ENCODE results near the gene NTSR2. TPM values are rescaled to one million over a fixed set of nuclear protein-coding genes. Genes with fewer than 3 reads are reported as not detected.

NTSR2 gene
- total RNA-seq, 6 experiments from 2014 or later, result not detected

GRCh38 chr2:11615209-11615608 is 54.8 kb downstream of the NTSR2 start:
- Histone ChIP-seq H3K4me1 (no peaks in the 10 kb centered on the region), H3K27me3 (no peaks in the 10 kb centered on the region), H3K9me3 (no peaks in the 10 kb centered on the region), H3K4me3 (no peak overlapping the region), H3K27ac (no peak overlapping the region), H3K36me3 (no peaks in the 10 kb centered on the region)
- intact Hi-C loops (cut with DNase I), result no loop called here
- TF ChIP-seq, protein P1, sequence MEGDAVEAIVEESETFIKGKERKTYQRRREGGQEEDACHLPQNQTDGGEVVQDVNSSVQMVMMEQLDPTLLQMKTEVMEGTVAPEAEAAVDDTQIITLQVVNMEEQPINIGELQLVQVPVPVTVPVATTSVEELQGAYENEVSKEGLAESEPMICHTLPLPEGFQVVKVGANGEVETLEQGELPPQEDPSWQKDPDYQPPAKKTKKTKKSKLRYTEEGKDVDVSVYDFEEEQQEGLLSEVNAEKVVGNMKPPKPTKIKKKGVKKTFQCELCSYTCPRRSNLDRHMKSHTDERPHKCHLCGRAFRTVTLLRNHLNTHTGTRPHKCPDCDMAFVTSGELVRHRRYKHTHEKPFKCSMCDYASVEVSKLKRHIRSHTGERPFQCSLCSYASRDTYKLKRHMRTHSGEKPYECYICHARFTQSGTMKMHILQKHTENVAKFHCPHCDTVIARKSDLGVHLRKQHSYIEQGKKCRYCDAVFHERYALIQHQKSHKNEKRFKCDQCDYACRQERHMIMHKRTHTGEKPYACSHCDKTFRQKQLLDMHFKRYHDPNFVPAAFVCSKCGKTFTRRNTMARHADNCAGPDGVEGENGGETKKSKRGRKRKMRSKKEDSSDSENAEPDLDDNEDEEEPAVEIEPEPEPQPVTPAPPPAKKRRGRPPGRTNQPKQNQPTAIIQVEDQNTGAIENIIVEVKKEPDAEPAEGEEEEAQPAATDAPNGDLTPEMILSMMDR (IDR thresholded peaks at IDR 0.05), result no peak
- TF ChIP-seq POLR2A (IDR thresholded peaks at IDR 0.05), result no peak
- no peak for ATAC-seq
- WGBS (ENCODE audit: insufficient coverage, low coverage, low lambda C conversion rate, missing lambda C conversion rate), result 79% methylated on average over 3 of the region's 3 CpGs
- DNase-seq, result no peak

- no peaks in the 10 kb centered on the region for H3K36me3 ChIP-seq
- H3K4me1 ChIP-seq, result no peaks in the 10 kb centered on the region
- no peak for TF ChIP-seq POLR2A (IDR thresholded peaks at IDR 0.05)
- TF ChIP-seq, protein P1 (IDR thresholded peaks at IDR 0.05), result no peak
- intact Hi-C loops (cut with DNase I), result no loop called here
- no peak for ATAC-seq
- no peak overlapping the region for H3K27ac ChIP-seq
- DNase-seq, result no peak
- no peaks in the 10 kb centered on the region for H3K27me3 ChIP-seq
- H3K4me3 ChIP-seq, result no peak overlapping the region
- WGBS (ENCODE audit: insufficient coverage, low coverage, low lambda C conversion rate, missing lambda C conversion rate), result 80% methylated on average over 5 of the region's 5 CpGs
- H3K9me3 ChIP-seq, result no peaks in the 10 kb centered on the region
These were observed 56.7 kb downstream of the NTSR2 start for GRCh38 chr2:11613297-11613696.

DNA sequence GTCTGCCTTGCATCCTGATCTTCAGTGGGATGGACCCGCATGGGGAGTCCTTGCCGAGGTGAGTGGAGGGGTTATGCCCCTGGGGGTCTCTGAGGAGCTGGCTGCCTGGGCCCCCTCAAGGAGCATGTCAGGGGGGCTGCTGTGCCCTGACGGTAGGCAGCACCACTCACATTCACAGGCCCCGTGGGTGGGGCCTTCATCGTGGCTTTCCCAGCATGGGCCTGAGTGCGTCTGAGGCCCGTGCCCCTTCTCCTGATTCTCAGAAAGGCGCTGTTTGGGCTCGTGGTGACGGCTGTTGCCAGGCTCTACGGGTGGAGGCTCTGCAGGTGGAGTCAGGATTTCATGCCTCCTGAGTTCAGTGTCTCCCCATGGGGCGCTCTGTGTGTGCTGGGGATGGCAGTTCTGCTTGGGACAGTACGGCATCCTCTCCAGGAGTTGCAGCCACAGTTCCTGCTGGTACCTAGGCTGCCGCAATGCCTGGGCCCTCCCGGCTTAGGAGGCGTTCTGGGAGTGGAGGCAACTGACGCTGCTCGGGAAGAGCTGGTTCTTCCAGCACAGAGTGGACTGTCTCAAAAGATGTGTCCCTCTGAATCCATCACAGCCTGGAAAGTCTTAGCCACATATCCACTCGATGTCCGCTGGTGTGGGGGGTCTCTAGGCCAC is 57.3 kb downstream of the NTSR2 start:
- H3K9me3 ChIP-seq, result no peaks in the 10 kb centered on the region
- ATAC-seq, result no peak
- TF ChIP-seq, protein P1 (IDR thresholded peaks at IDR 0.05), result no peak
- no peak for TF ChIP-seq POLR2A (IDR thresholded peaks at IDR 0.05)
- no peaks in the 10 kb centered on the region for H3K27me3 ChIP-seq
- no peak overlapping the region for H3K4me3 ChIP-seq
- intact Hi-C loops (cut with DNase I), result no loop called here
- H3K4me1 ChIP-seq, result no peaks in the 10 kb centered on the region
- no peak for DNase-seq
- H3K27ac ChIP-seq, result no peak overlapping the region
- H3K36me3 ChIP-seq, result no peaks in the 10 kb centered on the region
- WGBS (ENCODE audit: insufficient coverage, low coverage, low lambda C conversion rate, missing lambda C conversion rate), result 93% methylated on average over 5 of the region's 20 CpGs

DNA sequence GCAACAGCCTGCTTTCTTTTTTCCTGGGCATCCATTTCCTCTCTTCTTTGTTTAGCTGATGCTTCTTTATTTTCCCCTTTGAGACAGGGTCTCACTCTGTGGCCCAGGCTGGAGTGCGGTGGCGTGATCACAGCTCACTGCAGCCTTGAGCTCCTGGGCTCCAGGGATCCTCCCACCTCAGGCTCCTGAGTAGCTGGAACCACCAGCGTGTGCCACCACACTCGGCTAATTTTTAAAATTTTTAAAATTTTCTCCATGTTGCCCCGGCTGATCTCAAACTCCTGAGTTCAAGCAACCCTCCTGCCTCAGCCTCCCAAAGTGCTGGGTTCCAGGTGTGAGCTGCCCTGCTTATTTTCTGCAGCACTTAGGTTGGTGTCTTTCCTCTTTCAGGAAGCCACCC is 58.7 kb downstream of the NTSR2 start:
- WGBS (ENCODE audit: insufficient coverage, low coverage, low lambda C conversion rate, missing lambda C conversion rate), result 100% methylated on average over 3 of the region's 5 CpGs
- DNase-seq, result no peak
- Histone ChIP-seq H3K4me3 (no peak overlapping the region), H3K4me1 (no peaks in the 10 kb centered on the region), H3K27me3 (no peaks in the 10 kb centered on the region), H3K36me3 (no peaks in the 10 kb centered on the region), H3K27ac (no peak overlapping the region), H3K9me3 (no peaks in the 10 kb centered on the region)
- TF ChIP-seq, protein P1 (IDR thresholded peaks at IDR 0.05), result no peak
- TF ChIP-seq POLR2A (IDR thresholded peaks at IDR 0.05), result no peak
- ATAC-seq, result no peak
- intact Hi-C loops (cut with DNase I), result no loop called here

Data from right lobe of liver (tissue), 6 donors.